Esophagus squamous epithelium (tissue), 4 donors: ENCODE data around the gene BDKRB2.

ENCODE experiments used
- CTCF ChIP-seq, 6 experiments: fragments of 450-650 bp in 4 of 6; fragments of 200-600 bp in 2 of 6; sonication (generic) in 2 of 6; IDR thresholded peaks; one replicate each; pipeline ENCODE4 v1.5.1; 2016 to 2019; ENCODE audit warnings: antibody characterized with exemption in 6 of 6, mild to moderate bottlenecking in 4 of 6, moderate library complexity in 4 of 6
- POLR2A ChIP-seq, 4 donors: fragments of 450-650 bp; IDR thresholded peaks; one replicate each; pipeline ENCODE4 v1.6.1; 2017; ENCODE audit warnings: antibody characterized with exemption in 4 of 4, mild to moderate bottlenecking in 4 of 4, moderate library complexity in 3 of 4

GRCh38 chr14:96270565-96271420, 66.2 kb downstream of the BDKRB2 start:
- TF ChIP-seq CTCF (IDR thresholded peaks at IDR 0.05) = no peak
- TF ChIP-seq POLR2A (IDR thresholded peaks at IDR 0.05) = no peak
